Measurements from ENCODE around the gene CD200R1L. TPM values are rescaled to one million over a fixed set of nuclear protein-coding genes. Genes with fewer than 3 reads are reported as not detected.

CD200R1L gene
- total RNA-seq, 2 experiments from 2014 or later = not detected

- intact Hi-C loops (cut with micrococcal nuclease; ENCODE audit: unreplicated experiment) = loop anchor here (5.0 kb wide), 1 partner anchor 169 kb away; the partner anchor contains the start of gene CCDC80
- no peak overlapping the region for H2AFZ ChIP-seq (ENCODE audit: low read length)
- no peaks in the 10 kb centered on the region for H3K36me3 ChIP-seq (ENCODE audit: insufficient read depth, low read length)
- peaks cover 21% of the 10 kb centered on the region for H3K4me1 ChIP-seq (ENCODE audit: insufficient read depth, low read length, poor library complexity, severe bottlenecking)
- no TSS peak for BruUV-seq (replicated peaks)
- no peak for DNase-seq (ENCODE audit: low spot score)
- no peaks in the 10 kb centered on the region for H3K79me2 ChIP-seq (ENCODE audit: insufficient read depth, low read depth, low read length)
- H3K9me3 ChIP-seq (ENCODE audit: low read length) = no peaks in the 10 kb centered on the region; the same call in 1 of the 2 replicates
- no peak for TF ChIP-seq CTCF (conservative IDR thresholded peaks at IDR 0.05; ENCODE audit: low read length)
- no peak for TF ChIP-seq EZH2phosphoT487 (IDR thresholded peaks at IDR 0.05; ENCODE audit: borderline replicate concordance, low read depth, low read length)
- no peaks in the 10 kb centered on the region for H4K20me1 ChIP-seq (ENCODE audit: insufficient read depth, low read length)
- no peaks in the 10 kb centered on the region for H3K9me2 ChIP-seq (ENCODE audit: insufficient read depth, low read length)
- ChIA-PET POLR2A (interaction anchor here (0.7 to 1.3 kb wide), 3 partner anchors 10 to 143 kb away, joined by 3 read pairs; no protein-coding TSS in a partner anchor), CTCF (ENCODE audit: unreplicated experiment) (no interaction called here)
- no peak overlapping the region for H3K4me3 ChIP-seq (ENCODE audit: low read depth, low read length, poor library complexity, severe bottlenecking)
- H3K4me2 ChIP-seq (ENCODE audit: low read length) = no peak overlapping the region
- no peak overlapping the region for H3K27ac ChIP-seq (ENCODE audit: low read depth, low read length, poor library complexity, severe bottlenecking)
Observed at GRCh38 chr3:112811131-112811884, 35.4 kb downstream of the CD200R1L start.

GRCh38 chr3:112810561-112810960, 36.1 kb downstream of the CD200R1L start:
- H4K20me1 ChIP-seq (ENCODE audit: insufficient read depth, low read length) = no peaks in the 10 kb centered on the region
- peaks cover 21% of the 10 kb centered on the region for H3K4me1 ChIP-seq (ENCODE audit: insufficient read depth, low read length, poor library complexity, severe bottlenecking)
- H3K79me2 ChIP-seq (ENCODE audit: insufficient read depth, low read depth, low read length) = no peaks in the 10 kb centered on the region
- intact Hi-C loops (cut with micrococcal nuclease; ENCODE audit: unreplicated experiment) = loop anchor here (5.0 kb wide), 1 partner anchor 168 kb away; the partner anchor contains the start of gene CCDC80
- H3K9me2 ChIP-seq (ENCODE audit: insufficient read depth, low read length) = no peaks in the 10 kb centered on the region
- no peaks in the 10 kb centered on the region for H3K36me3 ChIP-seq (ENCODE audit: insufficient read depth, low read length)
- H3K27ac ChIP-seq (ENCODE audit: low read depth, low read length, poor library complexity, severe bottlenecking) = no peak overlapping the region
- no TSS peak for BruUV-seq (replicated peaks)
- no peaks in the 10 kb centered on the region; the same call in 1 of the 2 replicates for H3K9me3 ChIP-seq (ENCODE audit: low read length)
- no peak for DNase-seq (ENCODE audit: low spot score)
- POLR2A ChIA-PET = interaction anchor here (0.7 to 1.0 kb wide), 2 partner anchors 9 to 144 kb away, joined by 3 read pairs; no protein-coding TSS in a partner anchor
- CTCF ChIA-PET (ENCODE audit: unreplicated experiment) = no interaction called here
- TF ChIP-seq CTCF (conservative IDR thresholded peaks at IDR 0.05; ENCODE audit: low read length) (no peak), EZH2phosphoT487 (IDR thresholded peaks at IDR 0.05; ENCODE audit: borderline replicate concordance, low read depth, low read length) (no peak)
- H3K4me2 ChIP-seq (ENCODE audit: low read length) = no peak overlapping the region
- no peak overlapping the region for H3K4me3 ChIP-seq (ENCODE audit: low read depth, low read length, poor library complexity, severe bottlenecking)
- no peak overlapping the region for H2AFZ ChIP-seq (ENCODE audit: low read length)

GRCh38 chr3:112808136-112808535, 38.5 kb downstream of the CD200R1L start:
- BruUV-seq (replicated peaks) = no TSS peak
- POLR2A ChIA-PET = interaction anchor here (0.6 to 1.9 kb wide), 8 partner anchors 8 to 525 kb away, joined by 3 to 11 read pairs (median 5); no protein-coding TSS in a partner anchor
- no peaks in the 10 kb centered on the region for H3K9me3 ChIP-seq (ENCODE audit: low read length)
- TF ChIP-seq EZH2phosphoT487 (IDR thresholded peaks at IDR 0.05; ENCODE audit: borderline replicate concordance, low read depth, low read length) (no peak), CTCF (conservative IDR thresholded peaks at IDR 0.05; ENCODE audit: low read length) (no peak)
- no peak overlapping the region for H3K27ac ChIP-seq (ENCODE audit: low read depth, low read length, poor library complexity, severe bottlenecking)
- no peak overlapping the region for H3K4me2 ChIP-seq (ENCODE audit: low read length)
- no peaks in the 10 kb centered on the region for H3K36me3 ChIP-seq (ENCODE audit: insufficient read depth, low read length)
- no peaks in the 10 kb centered on the region for H3K9me2 ChIP-seq (ENCODE audit: insufficient read depth, low read length)
- no peak overlapping the region for H3K4me3 ChIP-seq (ENCODE audit: low read depth, low read length, poor library complexity, severe bottlenecking)
- H3K79me2 ChIP-seq (ENCODE audit: insufficient read depth, low read depth, low read length) = no peaks in the 10 kb centered on the region
- H2AFZ ChIP-seq (ENCODE audit: low read length) = no peak overlapping the region
- H3K4me1 ChIP-seq (ENCODE audit: insufficient read depth, low read length, poor library complexity, severe bottlenecking) = peaks cover 6% of the 10 kb centered on the region
- no peak for DNase-seq (ENCODE audit: low spot score)
- intact Hi-C loops (cut with micrococcal nuclease; ENCODE audit: unreplicated experiment) = no loop called here
- CTCF ChIA-PET (ENCODE audit: unreplicated experiment) = interaction anchor here (0.6 kb wide), 1 partner anchor 61 kb away, joined by 3 read pairs; no protein-coding TSS in a partner anchor
- H4K20me1 ChIP-seq (ENCODE audit: insufficient read depth, low read length) = no peaks in the 10 kb centered on the region

Measured in OCI-LY7 (cell line).